ENCODE data around the gene EIF2S3. TPM values are rescaled to one million over a fixed set of nuclear protein-coding genes. Genes with fewer than 3 reads are reported as not detected.
A peak's percentile ranks its signal among the peaks of the same experiment; 100 is the strongest.
"Not testable (repeated sequence)": the region's sequence is repeated elsewhere in the genome, so short reads cannot be mapped to it uniquely, and the experiment has no call there.

Gene EIF2S3
- polyA plus RNA-seq, 6 donors from 2014 or later: 86.9 to 162 (median 128) TPM

GRCh38 chrX:24063488-24063887 is 8.7 kb downstream of the EIF2S3 start:
- peaks cover 10 to 25% of the 10 kb centered on the region in 2 donors for H3K36me3 Mint-ChIP-seq
- H3K27me3 Mint-ChIP-seq: no peaks in the 10 kb centered on the region
- no peaks in the 10 kb centered on the region for H3K9me3 Mint-ChIP-seq
- peak overlapping the region in 1 of 6 donors; percentile 56 for H3K27ac Mint-ChIP-seq
- DNase-seq (no peak), ATAC-seq (ENCODE audit: low read depth in 2 of 2) (no peak)
- H3K4me1 Mint-ChIP-seq: peaks cover 0 to 3% (median 0%) of the 10 kb centered on the region in 3 donors
- H3K4me3 Mint-ChIP-seq: no peak overlapping the region

GRCh38 chrX:24069877-24070276 is 15.1 kb downstream of the EIF2S3 start:
- DNase-seq: no peak
- H3K36me3 Mint-ChIP-seq: peaks cover 0 to 31% of the 10 kb centered on the region in 2 donors
- no peaks in the 10 kb centered on the region for H3K9me3 Mint-ChIP-seq
- no peaks in the 10 kb centered on the region for H3K27me3 Mint-ChIP-seq
- no peak overlapping the region for H3K27ac Mint-ChIP-seq
- no peaks in the 10 kb centered on the region for H3K4me1 Mint-ChIP-seq
- no peak overlapping the region for H3K4me3 Mint-ChIP-seq
- no peak for ATAC-seq (ENCODE audit: low read depth in 2 of 2)

- H3K27ac Mint-ChIP-seq: no peak overlapping the region
- no peak for ATAC-seq (ENCODE audit: low read depth in 2 of 2)
Observed at GRCh38 chrX:24079411-24079810, 24.7 kb downstream of the EIF2S3 start.

GRCh38 chrX:24080245-24080644 is 25.5 kb downstream of the EIF2S3 start:
- H3K36me3 Mint-ChIP-seq: peaks cover 13 to 17% of the 10 kb centered on the region in 2 donors
- not testable (repeated sequence) for H3K27me3 Mint-ChIP-seq; H3K27ac Mint-ChIP-seq; DNase-seq; H3K9me3 Mint-ChIP-seq; ATAC-seq (ENCODE audit: low read depth in 2 of 2); H3K4me3 Mint-ChIP-seq; H3K4me1 Mint-ChIP-seq

More at GRCh38 chrX:24079411-24079810, 24.7 kb downstream of the EIF2S3 start:
- no peak overlapping the region for H3K4me3 Mint-ChIP-seq
- no peak for DNase-seq
- H3K36me3 Mint-ChIP-seq: peaks cover 18 to 19% of the 10 kb centered on the region in 2 donors
- H3K9me3 Mint-ChIP-seq: no peaks in the 10 kb centered on the region
- no peaks in the 10 kb centered on the region for H3K27me3 Mint-ChIP-seq
- H3K4me1 Mint-ChIP-seq: peaks cover 0 to 5% (median 0%) of the 10 kb centered on the region in 3 donors

GRCh38 chrX:24080704-24081103 is 25.9 kb downstream of the EIF2S3 start:
- no peaks in the 10 kb centered on the region for H3K9me3 Mint-ChIP-seq
- no peak overlapping the region for H3K4me3 Mint-ChIP-seq
- H3K27me3 Mint-ChIP-seq: no peaks in the 10 kb centered on the region
- peak overlapping the region in 1 of 6 donors; percentile 6 for H3K27ac Mint-ChIP-seq
- peaks cover 10 to 12% of the 10 kb centered on the region in 2 donors for H3K36me3 Mint-ChIP-seq
- DNase-seq: no peak
- H3K4me1 Mint-ChIP-seq: peaks cover 0 to 5% (median 0%) of the 10 kb centered on the region in 3 donors
- no peak for ATAC-seq (ENCODE audit: low read depth in 2 of 2)

- Mint-ChIP-seq H3K27ac (peak overlapping the region in 1 of 6 donors; percentile 36), H3K4me3 (no peak overlapping the region), H3K9me3 (no peaks in the 10 kb centered on the region), H3K4me1 (peaks cover 0 to 5% (median 0%) of the 10 kb centered on the region in 3 donors), H3K36me3 (peaks cover 2 to 6% of the 10 kb centered on the region in 2 donors), H3K27me3 (no peaks in the 10 kb centered on the region)
- ATAC-seq (ENCODE audit: low read depth in 2 of 2): peak; percentile 61 to 69
- peak; percentile 16 for DNase-seq
Observed at GRCh38 chrX:24081661-24082154, 27.0 kb downstream of the EIF2S3 start.

- no peak for ATAC-seq (ENCODE audit: low read depth in 2 of 2)
- peak overlapping the region in 1 of 6 donors; percentile 32 for H3K27ac Mint-ChIP-seq
- H3K36me3 Mint-ChIP-seq: peaks cover 0 to 4% of the 10 kb centered on the region in 2 donors
- peaks cover 0 to 5% (median 0%) of the 10 kb centered on the region in 3 donors for H3K4me1 Mint-ChIP-seq
- H3K4me3 Mint-ChIP-seq: no peak overlapping the region
- no peaks in the 10 kb centered on the region for H3K27me3 Mint-ChIP-seq
- no peaks in the 10 kb centered on the region for H3K9me3 Mint-ChIP-seq
- DNase-seq: no peak
Observed at GRCh38 chrX:24082447-24082846, 27.7 kb downstream of the EIF2S3 start.

- Mint-ChIP-seq H3K9me3 (no peaks in the 10 kb centered on the region), H3K27me3 (no peaks in the 10 kb centered on the region), H3K4me3 (no peak overlapping the region), H3K27ac (no peak overlapping the region), H3K36me3 (no peaks in the 10 kb centered on the region), H3K4me1 (peaks cover 0 to 5% (median 0%) of the 10 kb centered on the region in 3 donors)
- ATAC-seq (ENCODE audit: low read depth in 2 of 2) (no peak), DNase-seq (no peak)
Observed at GRCh38 chrX:24085101-24085500, 30.3 kb downstream of the EIF2S3 start.

- DNase-seq (no peak), ATAC-seq (ENCODE audit: low read depth in 2 of 2) (no peak)
- Mint-ChIP-seq H3K27me3 (no peaks in the 10 kb centered on the region), H3K27ac (no peak overlapping the region), H3K36me3 (peaks cover 6 to 9% of the 10 kb centered on the region in 2 donors), H3K9me3 (no peaks in the 10 kb centered on the region), H3K4me3 (no peak overlapping the region), H3K4me1 (peaks cover 0 to 4% (median 0%) of the 10 kb centered on the region in 3 donors)
Observed at GRCh38 chrX:24090300-24091200, 35.8 kb downstream of the EIF2S3 start.

- H3K9me3 Mint-ChIP-seq: no peaks in the 10 kb centered on the region
- H3K4me1 Mint-ChIP-seq: peaks cover 0 to 4% (median 0%) of the 10 kb centered on the region in 3 donors
- no peaks in the 10 kb centered on the region for H3K27me3 Mint-ChIP-seq
- no peak overlapping the region for H3K4me3 Mint-ChIP-seq
- H3K27ac Mint-ChIP-seq: no peak overlapping the region
- no peak for ATAC-seq (ENCODE audit: low read depth in 2 of 2)
- H3K36me3 Mint-ChIP-seq: peaks cover 6 to 17% of the 10 kb centered on the region in 2 donors
- no peak for DNase-seq
Observed at GRCh38 chrX:24093746-24094145, 39.0 kb downstream of the EIF2S3 start.

GRCh38 chrX:24097741-24098260 is 43.0 kb downstream of the EIF2S3 start:
- no peak for DNase-seq
- Mint-ChIP-seq H3K4me1 (no peaks in the 10 kb centered on the region), H3K27me3 (no peaks in the 10 kb centered on the region), H3K36me3 (peaks cover 0 to 9% of the 10 kb centered on the region in 2 donors), H3K9me3 (no peaks in the 10 kb centered on the region), H3K4me3 (peak overlapping the region in 1 of 8 donors; percentile 31), H3K27ac (no peak overlapping the region)
- no peak for ATAC-seq (ENCODE audit: low read depth in 2 of 2)

- H3K9me3 Mint-ChIP-seq: no peaks in the 10 kb centered on the region
- no peak overlapping the region for H3K4me3 Mint-ChIP-seq
- no peaks in the 10 kb centered on the region for H3K4me1 Mint-ChIP-seq
- no peak overlapping the region for H3K27ac Mint-ChIP-seq
- DNase-seq: no peak
- peaks cover 0 to 8% of the 10 kb centered on the region in 2 donors for H3K36me3 Mint-ChIP-seq
- no peak for ATAC-seq (ENCODE audit: low read depth in 2 of 2)
- no peaks in the 10 kb centered on the region for H3K27me3 Mint-ChIP-seq
Observed at GRCh38 chrX:24098932-24099331, 44.2 kb downstream of the EIF2S3 start.

GRCh38 chrX:24099394-24099793 is 44.6 kb downstream of the EIF2S3 start:
- H3K27ac Mint-ChIP-seq: no peak overlapping the region
- H3K4me1 Mint-ChIP-seq: no peaks in the 10 kb centered on the region
- no peaks in the 10 kb centered on the region for H3K9me3 Mint-ChIP-seq
- no peak for ATAC-seq (ENCODE audit: low read depth in 2 of 2)
- no peak for DNase-seq
- H3K27me3 Mint-ChIP-seq: no peaks in the 10 kb centered on the region
- peaks cover 0 to 8% of the 10 kb centered on the region in 2 donors for H3K36me3 Mint-ChIP-seq
- no peak overlapping the region for H3K4me3 Mint-ChIP-seq

- DNase-seq (no peak), ATAC-seq (ENCODE audit: low read depth in 2 of 2) (no peak)
- Mint-ChIP-seq H3K36me3 (peaks cover 0 to 8% of the 10 kb centered on the region in 2 donors), H3K4me3 (no peak overlapping the region), H3K27ac (no peak overlapping the region), H3K4me1 (no peaks in the 10 kb centered on the region), H3K9me3 (no peaks in the 10 kb centered on the region), H3K27me3 (no peaks in the 10 kb centered on the region)
Observed at GRCh38 chrX:24100713-24101112, 46.0 kb downstream of the EIF2S3 start.
